NCI-H510A (cell line): ENCODE results near the gene LRRC3B.

Source experiments
- DNase-seq: peaks from one replicate; lab custom pipeline; 2025; lab: John Stamatoyannopoulos, UW

LRRC3B gene

DNA sequence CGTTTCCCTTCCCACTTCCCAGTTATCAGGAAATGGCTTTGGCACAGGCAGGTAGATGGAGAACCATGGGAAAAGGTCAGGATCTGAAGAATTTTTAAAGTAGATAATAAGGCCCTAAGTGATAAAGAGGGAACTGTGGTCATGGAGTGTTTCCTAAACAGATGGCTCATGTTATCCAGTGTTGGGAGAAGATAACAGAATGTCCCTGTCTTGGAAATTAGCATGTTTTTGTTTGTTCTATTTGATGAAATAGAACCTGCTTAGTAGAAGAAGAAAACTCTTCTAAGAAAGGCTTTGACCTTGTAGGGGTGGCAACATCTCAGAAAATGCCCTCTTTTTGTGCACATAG, 8.8 kb downstream of the LRRC3B start:
- no peak for DNase-seq

GRCh38 chr3:26634601-26635000, 12.0 kb downstream of the LRRC3B start:
- DNase-seq, result no peak

DNA sequence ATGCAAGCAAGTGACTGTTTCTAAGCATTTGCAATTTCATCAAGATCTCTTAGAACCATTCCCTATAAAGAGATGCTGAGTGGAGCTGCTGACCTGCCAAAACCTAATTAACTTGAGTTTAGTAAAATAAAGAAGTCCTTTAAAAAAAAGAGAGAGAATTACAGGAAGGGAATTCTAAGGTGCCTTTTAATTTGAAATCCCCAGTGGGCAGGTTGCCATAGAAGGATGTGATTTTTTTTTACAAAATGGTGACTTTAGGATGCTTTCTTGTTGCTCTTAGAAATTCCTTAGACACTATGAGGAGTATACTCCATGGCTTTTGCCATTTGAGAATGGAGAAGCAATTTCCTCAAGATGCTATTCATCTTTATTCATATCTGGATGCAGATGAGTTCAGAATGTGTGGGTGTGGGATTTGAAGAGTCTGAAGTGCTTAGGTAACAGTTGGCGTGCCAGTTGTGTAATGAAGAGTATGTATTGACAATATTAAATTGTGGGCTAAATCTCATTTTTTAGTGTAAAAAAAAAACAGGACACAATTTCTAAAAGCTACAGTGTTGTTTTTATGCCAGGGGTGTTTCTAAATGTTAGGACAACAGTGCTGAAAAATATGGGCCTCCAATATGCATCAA, 13.6 kb downstream of the LRRC3B start:
- no peak for DNase-seq

DNA sequence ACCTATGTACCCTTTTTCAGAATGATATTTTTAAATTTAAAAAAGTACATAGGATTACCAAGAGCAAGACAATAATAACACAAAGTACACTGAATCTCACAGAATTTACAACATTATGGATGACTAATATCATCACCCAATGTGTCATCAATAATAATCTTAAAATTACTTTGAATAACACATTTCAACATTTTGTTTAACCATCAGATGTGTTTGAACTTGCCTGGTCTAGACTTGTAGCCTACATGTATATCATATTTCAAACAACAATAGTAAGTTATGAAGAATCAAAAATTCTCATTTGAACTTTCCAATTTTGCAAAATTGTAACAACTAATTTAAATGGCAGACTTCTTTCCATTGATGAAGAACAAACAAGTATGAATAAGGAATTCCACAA, 15.1 kb downstream of the LRRC3B start:
- DNase-seq, result no peak

DNA sequence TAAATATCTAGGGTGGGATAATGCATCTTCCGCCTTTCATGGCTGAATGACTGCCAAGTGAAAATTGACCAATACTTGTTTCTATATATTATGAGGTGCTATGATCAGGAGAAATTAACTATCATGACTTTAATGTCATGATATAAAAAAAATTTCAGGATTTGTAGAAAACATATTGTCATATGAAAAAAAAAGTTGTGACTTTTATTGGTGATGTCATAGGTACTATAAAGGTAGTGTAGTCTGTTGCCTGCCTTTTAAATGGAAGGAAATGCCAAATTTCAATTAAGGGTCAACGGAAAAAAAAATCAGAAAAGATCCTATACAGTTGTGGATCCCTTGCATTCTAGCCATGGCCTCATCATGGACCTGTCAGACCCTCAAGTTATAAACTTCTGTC, 15.5 kb downstream of the LRRC3B start:
- DNase-seq, result no peak

DNA sequence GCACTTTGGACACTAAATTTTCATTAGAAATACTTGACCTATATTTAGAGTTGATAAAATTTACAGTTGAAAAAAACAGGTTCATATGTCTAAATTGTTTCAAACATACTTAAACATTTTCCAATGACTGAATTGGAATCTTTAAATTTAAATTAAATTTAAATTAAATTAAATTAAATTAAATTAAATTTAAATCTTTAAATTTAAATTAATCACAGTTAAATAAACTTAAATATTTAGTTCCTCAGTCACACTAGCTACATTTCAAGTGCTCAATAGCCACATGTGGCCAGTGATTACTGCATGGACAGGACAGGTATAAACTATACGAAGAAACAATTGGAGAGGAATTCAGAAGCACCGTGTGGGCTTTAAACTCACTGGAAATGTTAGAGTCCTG, 16.8 kb downstream of the LRRC3B start:
- no peak for DNase-seq

DNA sequence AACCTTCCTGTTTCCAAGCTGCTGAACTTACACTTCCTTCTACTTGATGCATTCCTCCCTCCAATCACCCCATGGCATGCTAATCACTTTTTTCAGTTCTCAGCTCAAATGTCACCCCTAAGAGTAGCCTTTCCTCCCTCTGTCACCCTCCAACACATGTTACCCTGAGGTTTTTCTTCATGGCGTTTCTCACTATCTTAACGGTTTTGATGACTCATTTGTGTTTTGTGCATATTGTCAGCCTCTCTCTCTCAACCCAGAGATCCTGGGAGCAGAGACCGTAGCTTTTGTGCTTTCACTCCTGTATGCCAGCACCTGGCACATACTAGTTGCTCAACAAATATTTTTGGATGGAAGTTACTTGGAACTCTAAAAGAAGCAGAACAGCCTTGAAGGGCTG, 24.5 kb downstream of the LRRC3B start:
- no peak for DNase-seq

DNA sequence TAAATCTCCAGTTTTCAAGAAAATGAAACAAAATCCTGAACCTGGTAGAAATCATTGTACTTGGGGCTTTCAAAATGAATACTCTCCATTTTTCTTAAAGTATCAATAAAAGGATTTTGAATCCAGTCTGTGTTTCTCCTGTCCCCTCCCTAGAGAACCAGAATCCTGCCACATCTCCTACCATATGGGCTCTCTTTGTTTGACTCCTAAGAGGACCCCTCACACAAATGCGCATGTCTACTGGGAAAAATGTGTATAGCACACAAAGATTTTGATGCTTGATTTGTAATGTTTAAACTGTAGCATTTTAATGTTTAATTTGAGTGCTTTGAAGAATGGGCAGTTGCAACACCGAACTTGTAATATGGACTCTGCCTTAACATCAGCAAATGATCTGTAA, 25.9 kb downstream of the LRRC3B start:
- DNase-seq, result no peak

DNA sequence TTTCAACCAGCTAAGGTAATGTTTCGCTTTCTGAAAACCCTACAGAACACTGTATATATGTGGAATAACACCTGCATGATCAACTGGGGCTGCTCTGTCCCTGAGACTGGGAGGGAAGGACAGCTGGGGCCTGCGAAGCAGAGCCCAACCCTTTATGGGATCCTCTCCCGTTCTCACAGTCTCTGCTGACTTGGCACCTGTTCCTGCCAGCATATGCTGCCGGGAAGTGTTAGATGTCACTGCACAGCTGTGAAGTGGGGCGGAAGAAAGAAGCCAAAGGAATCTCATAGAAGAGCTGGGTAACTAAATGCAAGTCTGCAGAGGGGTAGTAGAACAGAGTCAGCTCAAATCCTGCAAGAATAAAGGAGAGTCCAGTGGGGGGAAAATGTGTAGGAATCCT, 29.6 kb downstream of the LRRC3B start:
- no peak for DNase-seq

DNA sequence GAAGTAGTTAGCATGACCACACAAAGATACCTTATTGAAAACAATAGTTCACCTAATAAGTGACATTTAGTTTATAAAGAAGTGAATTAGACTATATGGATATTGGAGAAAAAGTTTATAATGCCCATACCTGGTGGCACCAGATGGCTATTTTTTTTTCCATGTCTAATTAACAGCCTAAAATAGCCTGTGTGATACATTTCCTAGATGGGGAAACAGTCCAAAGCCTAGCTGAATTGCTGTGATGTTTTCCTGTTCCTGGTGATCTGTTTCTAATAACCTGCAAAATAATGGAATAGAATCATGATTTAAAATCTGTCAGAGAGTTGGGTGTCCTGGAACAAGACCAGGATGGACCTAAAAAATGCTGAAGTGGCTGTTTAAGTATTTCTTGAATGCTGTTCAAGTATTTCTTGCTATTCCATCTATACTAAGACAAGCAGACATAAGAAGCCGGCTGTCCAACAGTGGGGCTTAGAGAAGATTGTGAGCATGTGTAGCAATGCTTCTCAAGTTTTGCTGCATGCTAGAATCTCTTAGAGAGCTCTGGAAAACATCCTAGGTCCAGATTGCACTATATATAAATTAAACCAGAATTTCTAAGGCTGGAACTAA, 31.3 kb downstream of the LRRC3B start:
- DNase-seq, result no peak

DNA sequence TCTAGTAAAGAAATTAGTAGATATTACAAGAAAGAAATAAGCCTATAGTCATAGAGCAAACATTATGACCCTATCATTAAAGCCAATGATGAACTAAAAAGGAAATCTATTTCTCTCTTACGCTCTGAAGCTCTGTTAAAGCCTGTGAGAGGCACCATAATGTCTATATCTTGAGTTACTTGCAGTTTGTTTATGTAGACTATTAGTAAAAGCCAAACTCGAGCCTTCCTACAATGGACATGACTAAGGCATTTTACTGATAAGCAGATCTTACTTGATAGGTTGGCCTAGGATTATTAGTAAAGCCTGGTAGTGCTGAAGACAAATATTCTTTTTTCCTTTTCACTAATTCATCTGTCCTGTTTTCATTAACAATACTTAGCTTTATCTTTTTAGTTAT, 32.7 kb downstream of the LRRC3B start:
- DNase-seq, result no peak

DNA sequence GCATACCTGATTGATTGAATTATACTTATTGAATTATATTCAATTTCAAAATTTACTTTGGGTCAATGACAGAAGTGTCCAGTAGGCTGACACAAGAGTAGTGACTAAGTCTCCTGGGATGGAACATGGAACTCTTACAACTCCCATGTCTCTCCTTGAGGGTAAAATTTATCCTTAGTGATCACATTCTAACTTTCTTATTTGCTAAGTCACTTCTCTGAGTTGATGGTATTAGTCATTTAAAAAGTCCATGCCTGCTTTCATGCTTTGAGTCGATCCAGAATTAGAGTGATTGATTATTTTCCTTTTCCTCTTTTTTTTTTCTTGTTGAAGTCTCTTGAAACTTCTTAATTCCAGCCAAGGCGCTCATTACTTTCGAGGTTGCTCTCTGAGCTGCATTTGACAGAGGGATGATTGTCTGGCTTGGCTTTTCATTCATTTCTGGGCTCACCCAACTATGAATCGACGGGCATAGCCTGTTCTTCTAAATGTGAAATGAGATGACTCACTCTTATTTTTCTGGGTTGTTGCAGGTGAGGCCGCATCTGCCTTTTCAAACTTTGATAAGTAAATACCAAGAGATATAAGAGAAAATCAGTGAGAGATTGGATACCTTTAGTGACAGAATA, 34.9 kb downstream of the LRRC3B start:
- DNase-seq, result no peak

DNA sequence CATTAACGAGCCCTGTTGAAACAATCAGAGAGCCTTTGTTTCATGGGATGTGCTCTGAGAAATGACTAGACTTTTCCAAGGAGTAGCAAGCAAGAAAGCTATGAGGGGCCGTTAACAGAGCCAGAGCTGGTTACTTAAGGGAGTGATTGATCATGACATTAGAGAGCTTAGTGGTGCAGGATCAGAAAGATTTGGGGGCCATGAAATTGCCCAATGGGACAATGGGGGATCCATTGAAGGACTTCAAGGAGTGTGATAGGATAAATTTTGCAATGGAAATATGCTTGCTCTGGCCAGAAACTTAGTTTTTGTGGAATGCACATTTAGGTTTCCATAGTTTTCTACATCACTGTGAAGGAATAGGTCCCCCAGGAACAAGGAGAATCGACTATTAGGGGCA, 45.6 kb downstream of the LRRC3B start:
- no peak for DNase-seq

GRCh38 chr3:26668696-26669095, 46.1 kb downstream of the LRRC3B start:
- DNase-seq, result no peak

GRCh38 chr3:26675336-26675735, 52.8 kb downstream of the LRRC3B start:
- no peak for DNase-seq

- no peak for DNase-seq
These were observed 59.1 kb downstream of the LRRC3B start for GRCh38 chr3:26681632-26682031.

DNA sequence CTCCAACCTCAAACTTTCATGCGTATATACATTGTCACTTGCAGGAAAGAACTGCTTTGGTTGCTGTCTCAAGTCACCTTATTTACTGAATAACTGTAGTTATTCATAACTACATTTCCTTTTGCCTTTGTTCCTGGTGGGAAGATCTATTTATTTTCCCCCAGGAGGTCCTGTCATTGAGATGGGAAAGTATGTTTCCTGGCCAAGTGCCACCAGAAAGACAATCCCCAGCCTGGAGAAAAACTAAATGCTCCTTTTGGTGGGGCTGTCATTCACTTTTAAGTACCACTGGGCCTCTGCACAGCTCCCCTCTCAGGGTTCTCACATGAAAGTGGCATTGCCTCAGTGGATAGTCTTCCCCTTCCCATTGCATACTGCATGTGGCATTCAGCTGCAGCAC, 59.8 kb downstream of the LRRC3B start:
- DNase-seq, result no peak

- DNase-seq, result no peak
These were observed 61.3 kb downstream of the LRRC3B start for GRCh38 chr3:26683902-26684301.

DNA sequence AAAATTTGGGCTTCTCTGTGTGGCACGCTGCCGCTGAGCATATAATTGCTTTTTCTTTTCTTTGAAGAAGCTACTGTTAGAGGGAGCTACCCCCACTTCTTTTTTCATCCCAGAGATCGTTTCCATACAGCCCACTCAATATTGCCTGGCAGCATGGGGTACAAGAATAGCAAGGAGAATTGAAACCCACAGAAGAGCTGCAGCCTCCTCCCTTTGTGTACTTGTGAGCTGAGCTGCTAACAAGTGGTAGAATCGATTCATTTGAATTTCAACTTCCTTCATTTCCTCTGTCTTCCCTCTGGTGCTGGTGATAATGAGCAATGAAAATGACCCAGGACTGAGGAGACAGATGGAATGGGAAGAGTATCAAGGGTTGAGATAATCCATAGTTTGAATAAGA, 64.9 kb downstream of the LRRC3B start:
- DNase-seq, result no peak

DNA sequence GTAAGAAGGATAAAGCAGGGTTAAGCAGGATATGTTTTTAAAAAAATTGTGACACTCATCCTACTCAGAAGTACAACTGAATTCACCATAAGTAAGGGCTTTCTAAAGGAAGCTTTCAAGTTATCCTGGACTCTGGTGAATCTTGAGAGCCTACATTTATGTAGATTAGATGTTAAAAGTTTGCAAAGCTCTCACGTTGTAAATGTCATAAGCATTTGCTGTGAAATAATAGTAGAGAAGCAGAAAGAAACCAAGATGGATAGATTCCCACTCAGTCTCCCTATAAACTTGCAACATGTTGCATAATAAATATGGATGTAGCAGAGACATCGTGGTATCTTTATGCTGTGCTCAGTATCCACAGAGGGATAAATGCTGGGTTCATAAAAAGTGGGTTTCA, 77.0 kb downstream of the LRRC3B start:
- no peak for DNase-seq

DNA sequence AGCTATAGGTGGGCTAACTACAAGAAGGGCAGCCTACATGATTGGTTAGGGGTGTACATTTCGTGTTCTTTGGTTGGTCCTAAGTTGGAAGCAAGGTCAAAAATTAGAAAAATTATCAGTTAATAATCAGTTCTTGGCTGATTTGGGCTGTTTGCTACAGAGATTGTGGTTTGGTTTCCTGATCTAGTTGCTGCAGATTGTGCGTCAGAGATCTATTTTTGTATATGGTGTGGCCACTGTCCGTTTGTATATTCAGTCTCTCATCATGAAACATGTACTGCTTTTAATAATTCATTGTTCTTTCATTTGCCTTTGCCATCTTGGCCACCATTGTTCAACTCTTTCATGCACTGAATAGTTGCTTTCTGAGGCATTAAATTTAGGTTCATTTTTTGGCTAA, 80.9 kb downstream of the LRRC3B start:
- no peak for DNase-seq

GRCh38 chr3:26704736-26705135, 82.2 kb downstream of the LRRC3B start:
- DNase-seq, result no peak

DNA sequence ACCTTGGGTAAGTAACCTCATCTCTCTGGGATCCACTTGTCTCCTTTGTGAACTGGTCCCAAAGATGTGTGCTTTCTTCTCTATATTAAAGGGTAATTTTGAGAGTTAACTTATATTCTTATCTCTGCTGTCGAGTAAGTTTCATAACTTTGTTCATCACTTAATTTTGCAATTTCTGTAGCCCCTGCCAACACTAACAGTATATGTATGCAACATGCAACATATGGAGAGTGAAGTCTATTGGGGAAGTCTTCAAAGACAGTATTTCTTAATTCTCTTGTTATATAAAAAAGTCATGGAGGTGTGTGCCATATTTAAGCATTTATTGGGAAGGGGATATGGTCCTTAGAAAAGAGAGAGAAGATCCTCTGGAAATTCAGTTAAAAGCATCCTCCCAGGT, 85.9 kb downstream of the LRRC3B start:
- DNase-seq, result no peak
